CD4-positive, alpha-beta T cell treated with Interleukin-4 for 4 hours (primary cell): ENCODE results near the gene KLK7.
"Not testable (repeated sequence)": the region's sequence is repeated elsewhere in the genome, so short reads cannot be mapped to it uniquely, and the experiment has no call there.

Experiments
- DNase-seq: peaks from one replicate; pipeline ENCODE4 v3.0.0-alpha.2; 2020

Gene KLK7

DNA sequence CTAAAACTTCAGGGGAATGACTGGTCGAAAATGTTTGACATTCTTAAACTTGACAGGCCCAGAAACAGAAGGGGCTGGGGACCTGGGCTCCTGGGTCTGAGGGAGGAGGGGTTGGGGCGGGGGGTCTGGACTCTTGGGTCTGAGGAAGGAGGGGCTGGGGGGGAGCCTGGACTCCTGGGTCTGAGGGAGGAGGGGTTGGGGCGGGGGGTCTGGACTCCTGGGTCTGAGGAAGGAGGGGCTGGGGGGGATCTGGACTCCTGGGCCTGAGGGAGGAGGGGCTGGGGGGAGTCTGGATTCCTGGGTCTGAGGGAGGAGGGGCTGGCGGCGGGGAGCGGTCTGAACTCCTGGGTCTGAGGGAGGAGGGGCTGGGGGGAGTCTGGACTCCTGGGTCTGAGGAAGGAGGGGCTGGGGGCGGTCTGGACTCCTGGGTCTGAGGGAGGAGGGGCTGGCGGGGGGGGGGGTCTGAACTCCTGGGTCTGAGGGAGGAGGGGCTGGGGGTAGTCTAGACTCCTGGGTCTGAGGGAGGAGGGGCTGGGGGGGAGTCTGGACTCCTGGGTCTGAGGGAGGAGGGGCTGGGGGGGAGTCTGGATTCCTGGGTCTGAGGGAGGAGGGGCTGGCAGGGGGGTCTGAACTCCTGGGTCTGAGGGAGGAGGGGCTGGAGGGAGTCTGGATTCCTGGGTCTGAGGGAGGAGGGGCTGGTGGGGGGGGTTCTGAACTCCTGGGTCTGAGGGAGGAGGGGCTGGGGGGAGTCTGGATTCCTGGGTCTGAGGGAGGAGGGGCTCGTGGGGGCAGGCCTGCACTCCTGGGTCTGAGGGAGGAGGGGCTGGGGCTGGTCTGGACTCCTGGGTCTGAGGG lies 8.8 kb downstream of the KLK7 start:
- DNase-seq = no peak

DNA sequence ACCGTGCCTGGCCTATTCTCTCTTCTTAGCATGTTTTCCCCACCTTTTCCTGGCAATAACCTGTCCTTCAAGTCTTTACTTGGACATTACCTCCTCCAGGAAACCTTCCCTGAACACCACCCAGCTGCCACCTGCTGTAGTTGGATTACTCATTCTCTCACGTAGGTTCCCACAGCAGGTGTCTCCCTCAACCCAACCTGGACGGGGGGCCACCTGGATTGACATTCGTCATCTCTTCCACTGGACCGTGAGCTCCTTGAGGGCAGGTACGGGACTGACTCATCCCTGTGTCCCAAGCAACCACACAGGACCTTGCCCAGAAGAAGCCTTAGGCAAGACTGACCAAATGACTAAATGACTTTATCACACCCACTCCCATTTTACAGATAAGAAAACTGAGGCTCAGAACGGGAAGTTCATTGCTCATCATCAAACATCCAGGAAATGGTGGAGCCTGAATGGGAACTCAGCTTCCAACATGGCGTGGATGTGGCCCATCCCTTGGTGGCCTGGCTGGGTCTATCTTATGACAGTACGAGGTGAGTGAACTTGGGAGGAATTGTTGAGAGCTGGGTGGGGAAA lies 10.8 kb downstream of the KLK7 start:
- DNase-seq = no peak

DNA sequence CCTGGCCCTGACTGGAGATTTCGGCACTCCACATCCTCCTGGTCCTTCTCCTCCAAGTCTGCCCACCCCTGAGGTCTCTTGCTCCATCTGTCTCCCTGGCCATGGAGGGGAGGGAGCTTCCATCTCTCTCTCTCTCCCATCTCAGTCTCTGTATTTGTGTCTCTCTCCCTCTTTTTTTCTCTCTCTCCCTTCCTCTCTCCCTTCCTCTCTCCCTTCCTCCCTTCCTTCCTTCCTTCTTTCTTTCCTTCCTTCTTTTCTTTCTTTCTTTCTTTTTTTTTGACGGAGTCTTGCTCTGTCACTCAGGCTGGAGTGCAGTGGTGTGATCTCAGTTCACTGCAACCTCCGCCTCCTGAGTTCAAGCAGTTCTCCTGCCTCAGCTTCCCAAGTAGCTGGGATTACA lies 13.9 kb downstream of the KLK7 start:
- DNase-seq = not testable (repeated sequence)

DNA sequence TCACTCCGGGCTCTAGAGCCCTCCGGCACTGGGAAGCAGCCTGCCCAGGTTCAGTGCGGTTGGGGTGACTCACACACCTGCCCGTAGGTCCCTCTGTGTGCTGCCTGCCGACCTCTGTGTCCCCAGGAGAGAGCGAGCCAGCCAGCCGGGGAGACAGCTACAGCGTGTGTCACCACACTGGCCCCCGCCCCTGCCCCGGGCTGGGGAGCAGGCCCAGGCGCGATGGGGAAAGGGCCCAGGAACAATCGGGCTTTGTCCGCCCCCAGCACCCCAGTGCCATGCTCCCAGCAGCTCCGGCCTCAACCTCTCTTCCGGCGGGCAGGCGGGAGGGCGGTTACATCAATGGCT lies 14.3 kb downstream of the KLK7 start, which contains the start of gene KLK6:
KLK6 (minus strand) TSS at position 179 of the 348 bp plus-strand sequence. CDS start 1,487 bp downstream, outside the sequence.
- DNase-seq = no peak

DNA sequence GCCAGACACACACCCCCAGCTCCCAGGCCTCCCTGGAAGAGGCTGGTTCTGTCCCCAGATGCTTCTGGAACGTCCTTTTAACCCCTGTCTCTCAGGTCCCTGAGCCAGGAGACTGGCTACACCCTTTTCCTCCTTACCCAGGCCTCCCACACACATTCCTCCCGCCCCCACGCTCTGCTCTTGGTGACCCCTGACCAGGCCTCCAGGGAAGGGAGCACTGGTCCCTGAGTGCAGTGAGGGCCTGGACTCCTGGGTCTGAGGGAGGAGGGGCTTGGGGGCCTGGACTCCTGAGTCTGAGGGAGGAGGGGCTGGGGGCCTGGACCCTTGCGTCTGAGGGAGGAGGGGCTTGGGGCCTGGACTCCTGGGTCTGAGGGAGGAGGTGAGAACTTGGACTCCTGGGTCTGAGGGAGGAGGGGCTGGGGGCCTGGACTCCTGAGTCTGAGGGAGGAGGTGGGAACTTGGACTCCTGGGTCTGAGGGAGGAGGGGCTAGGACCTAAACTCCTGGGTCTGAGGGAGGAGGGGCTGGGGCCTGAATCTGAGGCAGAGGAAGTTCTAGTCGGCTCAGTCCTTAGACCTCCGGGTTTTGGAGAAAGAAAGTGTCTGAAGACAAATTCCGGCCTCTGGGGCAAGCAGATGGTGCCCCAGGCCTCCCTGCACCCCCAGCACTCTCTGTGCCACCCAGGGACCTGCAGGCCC lies 14.9 kb downstream of the KLK7 start:
- no peak for DNase-seq

DNA sequence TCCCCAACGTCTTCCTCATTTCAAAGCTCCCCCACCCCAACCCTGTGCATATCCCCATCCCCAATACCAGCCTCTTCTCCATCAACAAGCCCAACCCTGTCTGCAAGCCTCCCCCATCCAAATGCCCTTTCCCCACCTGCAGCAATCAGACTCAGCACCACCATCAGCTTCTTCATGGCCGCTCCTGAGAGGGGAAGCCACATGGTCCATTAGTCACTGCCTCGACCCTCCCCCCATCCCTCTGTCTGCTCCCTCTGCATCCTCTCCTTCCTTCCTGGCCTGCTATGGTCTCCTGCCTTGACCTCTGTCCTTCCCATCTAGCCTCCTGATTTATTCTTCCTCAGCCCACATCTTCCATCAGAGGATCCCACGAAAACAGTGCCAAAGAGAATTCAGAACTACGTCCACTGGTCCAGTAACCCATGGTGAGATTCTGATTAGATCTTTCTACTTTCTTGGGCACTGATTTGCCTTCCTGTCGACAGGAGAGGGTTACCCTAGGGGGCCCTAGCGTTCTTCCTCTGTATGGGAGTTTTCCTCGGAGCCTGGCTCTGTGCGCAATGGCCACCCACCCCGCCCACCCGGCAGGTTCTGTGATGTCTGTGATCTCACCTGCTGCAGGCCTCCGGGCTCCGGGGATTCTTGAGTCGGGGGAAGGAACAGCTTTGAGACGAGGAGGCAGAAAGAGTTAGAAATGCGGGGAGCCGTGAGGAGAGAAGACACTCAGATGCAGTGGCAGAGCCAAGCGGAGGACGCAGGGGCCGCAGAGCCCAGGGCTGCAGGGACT lies 15.6 kb downstream of the KLK7 start:
- no peak for DNase-seq

DNA sequence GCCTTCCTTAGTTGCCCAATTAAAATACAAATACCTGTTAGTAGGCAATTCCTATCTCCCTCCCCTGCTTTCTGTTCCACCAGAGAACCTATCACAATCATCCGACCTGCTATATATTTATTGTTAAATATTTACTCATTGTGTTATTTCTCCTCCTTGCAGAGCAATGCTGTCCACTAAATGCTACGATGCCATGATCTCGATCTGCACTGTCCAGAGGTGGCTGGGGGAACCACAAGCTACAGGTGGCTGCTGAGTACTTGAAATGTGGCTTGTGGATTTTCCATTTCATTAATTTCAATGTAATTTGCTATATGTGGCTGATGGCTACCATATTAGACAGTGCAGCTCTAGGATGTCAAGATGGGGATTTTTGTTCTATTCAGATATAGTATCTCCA lies 19.5 kb downstream of the KLK7 start:
- no peak for DNase-seq

DNA sequence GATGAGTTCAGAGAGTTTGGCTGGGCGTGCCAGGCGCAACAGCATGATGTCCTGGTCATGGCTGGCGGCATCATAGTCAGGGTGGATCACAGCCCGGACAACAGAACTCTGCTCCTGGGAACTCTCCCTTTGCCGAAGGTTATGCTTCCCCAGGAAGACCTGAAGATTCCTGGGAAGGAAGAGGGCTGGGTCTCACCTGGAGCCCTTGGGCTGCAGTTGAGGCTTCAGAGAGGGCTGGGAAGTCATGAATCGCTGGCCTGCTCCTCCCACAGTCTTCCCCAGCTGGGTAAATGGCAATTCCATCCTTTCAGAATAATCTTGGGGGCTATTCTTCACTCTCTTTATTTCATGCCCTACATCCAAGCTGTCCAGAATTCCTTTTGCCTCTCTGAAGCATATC lies 20.3 kb downstream of the KLK7 start:
- DNase-seq = no peak

DNA sequence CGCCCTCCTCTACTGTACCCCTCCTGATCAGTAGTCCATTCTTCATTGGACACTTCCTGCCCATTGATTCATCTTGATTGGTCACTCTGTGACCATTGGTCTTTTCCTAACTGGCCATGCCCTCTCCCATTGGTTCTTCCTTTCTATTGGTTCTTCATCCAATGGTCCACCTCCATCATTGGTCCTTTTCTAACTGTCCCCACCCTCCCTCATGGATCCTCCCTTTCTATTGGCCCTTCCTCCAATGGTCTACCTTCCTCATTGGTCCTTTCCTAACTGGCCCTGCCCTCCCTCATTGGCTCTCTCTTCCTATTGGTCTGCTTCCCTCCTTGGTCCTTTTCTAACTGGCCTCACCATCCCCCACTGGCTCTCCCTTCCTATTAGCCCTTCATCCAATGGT lies 21.5 kb downstream of the KLK7 start:
- DNase-seq = no peak

DNA sequence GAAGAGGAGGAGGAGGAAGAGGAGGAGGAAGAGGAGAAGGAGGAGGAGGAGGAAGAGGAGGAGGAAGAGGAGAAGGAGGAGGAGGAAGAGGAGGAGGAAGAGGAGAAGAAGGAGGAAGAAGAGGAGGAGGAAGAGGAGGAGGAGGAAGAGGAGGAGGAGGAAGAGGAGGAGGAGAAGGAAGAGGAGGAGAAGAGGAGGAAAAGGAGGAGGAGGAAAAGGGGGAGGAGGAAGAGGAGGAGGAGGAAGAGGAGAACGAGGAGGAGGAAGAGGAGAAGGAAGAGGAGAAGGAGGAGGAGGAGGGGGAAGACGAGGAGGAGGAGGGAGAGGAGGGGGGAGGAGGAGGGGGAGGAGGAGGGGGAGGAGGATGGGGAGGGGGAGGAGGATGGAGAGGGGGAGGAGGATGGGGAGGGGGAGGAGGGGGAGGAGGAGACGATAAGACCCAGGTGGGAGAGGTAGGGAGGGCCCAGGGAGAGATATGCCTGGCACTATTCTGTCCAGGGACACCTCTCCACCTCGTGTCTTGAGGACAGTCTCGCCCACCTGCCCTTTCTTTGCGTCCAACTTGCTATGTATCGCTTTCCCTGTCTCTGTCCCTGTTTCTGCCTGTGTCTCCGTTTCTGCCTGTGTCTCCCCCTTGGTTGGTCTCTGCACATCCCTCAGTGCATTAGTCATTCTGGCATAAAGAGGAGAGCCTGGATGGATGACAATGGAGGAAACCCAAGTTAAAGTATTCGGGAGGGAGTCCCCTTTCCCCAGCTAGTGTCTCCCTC lies 23.8 kb downstream of the KLK7 start:
- no peak for DNase-seq

DNA sequence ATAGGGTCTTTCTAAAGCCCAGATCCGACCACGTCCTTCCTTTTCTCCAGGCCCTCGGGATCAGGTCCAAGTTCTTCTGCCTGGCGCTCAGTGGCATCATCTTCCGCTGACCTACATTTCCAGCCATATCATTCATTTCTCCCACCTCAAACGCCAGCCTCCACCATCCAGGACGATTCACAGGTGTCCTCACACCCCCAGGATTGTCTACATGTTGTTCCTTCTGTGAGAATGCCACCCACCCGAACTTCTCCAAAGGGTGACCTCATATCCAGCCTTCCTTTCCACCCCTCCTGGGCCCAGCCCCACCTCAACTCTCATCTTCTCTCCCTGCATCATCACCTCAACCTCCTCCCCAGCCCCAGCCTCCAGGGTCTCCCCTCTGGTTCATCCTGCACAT lies 26.1 kb downstream of the KLK7 start:
- no peak for DNase-seq

DNA sequence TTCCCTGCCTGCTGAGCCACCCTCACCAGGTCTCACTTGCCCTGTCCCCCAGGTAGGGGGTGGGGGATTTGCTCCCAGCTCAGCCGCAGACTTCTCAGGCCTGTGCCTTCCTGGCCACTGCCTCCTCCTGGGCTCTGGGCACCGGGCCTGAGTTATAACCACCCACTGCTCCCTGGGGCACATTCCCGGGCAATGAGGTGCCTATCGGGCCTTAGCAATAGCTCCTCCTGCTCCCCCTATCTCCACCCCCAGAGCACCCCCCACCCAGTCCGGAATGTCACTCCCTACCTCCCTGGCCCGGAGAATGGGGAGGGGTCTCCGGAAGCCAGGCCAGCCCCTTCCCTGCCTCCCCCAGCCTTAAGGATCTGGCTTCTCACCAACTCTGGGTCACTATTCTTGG lies 30.8 kb downstream of the KLK7 start, which contains the start of gene KLK5:
KLK5 (minus strand) TSS at position 129 of the 400 bp plus-strand sequence. CDS start 381 bp downstream, outside the sequence.
- DNase-seq = no peak

DNA sequence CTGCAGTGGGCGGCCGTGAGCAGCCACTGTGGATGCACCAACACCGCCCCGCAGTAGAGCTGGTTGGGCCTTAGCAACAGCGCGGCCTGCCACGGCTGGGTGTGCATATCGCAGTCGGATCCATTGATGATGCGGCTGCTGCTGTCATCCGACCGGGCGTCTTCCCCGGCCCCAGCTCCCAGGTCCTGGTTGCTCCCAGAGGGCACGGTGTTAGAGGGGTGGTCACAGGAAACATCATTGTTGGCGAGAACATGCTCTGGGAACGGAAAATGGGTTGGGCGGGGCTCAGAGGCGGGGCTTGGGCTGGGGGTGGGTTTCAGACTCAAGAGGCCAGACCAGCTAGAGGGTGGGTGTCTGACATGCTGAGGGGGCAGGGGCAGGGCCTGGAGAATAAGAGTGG lies 33.9 kb downstream of the KLK7 start:
- no peak for DNase-seq

DNA sequence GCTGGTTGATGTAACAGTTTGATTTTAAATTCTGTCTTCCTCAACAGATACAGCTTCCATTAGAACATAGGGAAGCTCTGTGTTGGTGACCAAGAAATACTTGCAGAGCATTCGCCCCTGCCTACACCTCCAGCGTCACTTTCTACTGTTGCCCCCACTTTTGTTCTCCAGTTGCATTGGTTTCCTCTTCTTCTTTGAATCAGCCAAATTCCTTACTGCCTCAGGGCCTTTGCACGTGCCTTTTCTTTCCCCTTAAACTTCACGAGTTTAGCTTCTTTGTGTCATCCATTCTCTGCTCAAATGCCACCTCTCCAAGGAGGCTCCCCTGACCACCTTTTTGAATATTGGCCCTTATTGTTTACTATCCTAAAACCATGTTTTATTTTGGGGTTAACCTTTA lies 36.6 kb downstream of the KLK7 start:
- no peak for DNase-seq

DNA sequence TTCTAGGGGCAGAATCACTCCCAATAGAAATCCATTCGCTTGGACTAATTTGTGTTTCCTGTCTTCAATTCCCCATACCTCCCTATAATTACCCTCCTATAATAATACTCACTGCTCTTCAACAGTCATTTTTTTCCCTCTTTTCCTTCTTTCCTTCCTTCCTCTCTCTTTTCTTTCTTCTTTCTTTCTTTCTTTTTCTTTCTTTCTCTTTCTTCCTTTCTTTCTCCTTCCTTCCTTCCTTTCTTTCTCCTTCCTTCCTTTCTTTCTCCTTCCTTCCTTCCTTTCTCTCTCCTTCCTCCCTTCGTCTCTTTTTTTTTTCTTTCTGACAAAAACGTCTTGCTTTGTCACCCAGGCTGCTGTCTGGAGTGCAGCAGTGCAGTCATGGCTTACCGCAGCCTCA lies 38.9 kb downstream of the KLK7 start:
- no peak for DNase-seq

DNA sequence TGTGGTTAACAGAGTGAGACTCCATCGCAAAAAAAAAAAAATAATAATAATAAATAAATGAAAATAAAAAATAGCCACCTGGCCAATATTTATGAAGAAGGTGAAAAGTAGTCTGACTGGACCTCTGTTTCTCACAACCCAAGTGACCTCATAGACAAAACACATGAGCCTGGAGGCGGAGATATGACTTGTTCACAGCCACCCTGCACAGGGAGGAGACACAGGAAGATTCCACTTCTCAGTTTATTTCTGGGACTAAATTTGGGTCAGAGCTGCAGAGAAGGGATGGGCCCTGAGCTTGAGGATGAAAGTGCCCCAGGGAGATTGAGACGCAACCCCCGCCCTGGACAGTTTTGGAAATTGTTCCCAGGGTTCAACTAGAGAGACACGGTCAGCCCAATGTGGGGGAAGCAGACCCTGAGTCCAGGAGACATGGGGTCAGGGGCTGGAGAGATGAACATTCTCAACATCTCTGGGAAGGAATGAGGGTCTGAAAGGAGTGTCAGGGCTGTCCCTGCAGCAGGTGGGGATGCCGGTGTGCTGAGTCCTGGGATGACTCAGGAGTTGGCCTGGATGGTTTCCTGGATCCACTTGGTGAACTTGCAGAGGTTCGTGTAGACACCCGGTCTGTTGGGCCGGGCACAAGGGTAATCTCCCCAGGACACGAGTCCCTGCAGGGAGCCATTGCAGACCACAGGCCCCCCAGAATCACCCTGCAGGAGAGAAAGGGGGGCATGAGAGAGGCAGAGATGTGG lies 40.5 kb downstream of the KLK7 start:
- DNase-seq = no peak

DNA sequence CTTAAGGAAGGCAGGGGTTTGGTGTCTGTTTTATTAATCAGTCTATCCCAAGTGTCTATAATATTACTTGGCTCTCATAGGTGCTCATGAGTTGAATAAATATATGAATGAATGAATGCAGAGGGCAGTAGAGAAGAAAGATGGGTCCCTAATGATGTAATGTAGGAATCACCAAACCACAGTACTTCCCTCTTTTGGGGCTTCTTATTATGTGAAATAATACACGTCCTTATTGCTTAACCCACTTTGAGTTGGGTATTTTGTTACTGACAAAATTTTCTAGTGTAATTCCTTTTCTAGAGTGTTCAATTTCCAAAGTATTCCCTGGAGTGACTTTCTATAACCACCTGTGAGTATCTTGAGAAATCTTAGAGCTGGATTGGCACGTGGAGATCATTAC lies 44.1 kb downstream of the KLK7 start:
- no peak for DNase-seq

DNA sequence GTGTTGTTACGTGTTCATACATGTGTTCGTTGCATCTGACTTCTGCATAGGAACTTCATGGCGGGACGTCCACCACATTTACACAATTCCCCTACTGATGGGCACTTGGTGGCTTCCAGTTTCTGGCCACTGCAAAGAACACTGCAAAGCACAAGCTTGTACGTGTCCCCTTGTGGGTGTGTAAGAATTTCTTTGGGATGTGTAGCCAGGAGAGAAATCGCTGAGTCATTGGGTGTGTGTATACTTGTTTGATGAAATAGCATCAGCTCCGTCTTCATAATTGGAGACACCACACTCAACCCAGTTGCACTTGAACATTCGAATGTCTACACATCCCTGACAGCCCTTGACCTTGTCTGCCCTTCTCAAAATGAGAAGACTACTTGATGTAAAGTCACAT lies 50.1 kb downstream of the KLK7 start:
- no peak for DNase-seq

DNA sequence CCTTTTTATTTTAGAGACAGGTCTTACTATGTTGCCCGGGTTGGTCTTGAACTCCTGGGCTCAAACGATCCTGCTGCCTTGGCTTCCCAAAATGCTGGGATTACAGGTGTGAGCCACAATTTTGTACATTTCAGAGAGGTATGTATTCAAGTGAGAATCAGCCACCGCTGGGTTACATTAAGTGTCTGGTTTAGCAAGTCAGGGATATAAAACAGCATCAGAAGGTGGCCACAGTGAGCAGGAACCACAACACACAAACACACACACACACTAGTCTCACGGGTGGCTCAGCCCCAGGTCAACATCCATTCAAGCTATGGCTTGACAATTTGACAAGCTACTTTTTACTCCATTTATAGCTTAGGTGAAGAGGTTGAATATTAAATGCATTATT lies 51.0 kb downstream of the KLK7 start:
- no peak for DNase-seq

DNA sequence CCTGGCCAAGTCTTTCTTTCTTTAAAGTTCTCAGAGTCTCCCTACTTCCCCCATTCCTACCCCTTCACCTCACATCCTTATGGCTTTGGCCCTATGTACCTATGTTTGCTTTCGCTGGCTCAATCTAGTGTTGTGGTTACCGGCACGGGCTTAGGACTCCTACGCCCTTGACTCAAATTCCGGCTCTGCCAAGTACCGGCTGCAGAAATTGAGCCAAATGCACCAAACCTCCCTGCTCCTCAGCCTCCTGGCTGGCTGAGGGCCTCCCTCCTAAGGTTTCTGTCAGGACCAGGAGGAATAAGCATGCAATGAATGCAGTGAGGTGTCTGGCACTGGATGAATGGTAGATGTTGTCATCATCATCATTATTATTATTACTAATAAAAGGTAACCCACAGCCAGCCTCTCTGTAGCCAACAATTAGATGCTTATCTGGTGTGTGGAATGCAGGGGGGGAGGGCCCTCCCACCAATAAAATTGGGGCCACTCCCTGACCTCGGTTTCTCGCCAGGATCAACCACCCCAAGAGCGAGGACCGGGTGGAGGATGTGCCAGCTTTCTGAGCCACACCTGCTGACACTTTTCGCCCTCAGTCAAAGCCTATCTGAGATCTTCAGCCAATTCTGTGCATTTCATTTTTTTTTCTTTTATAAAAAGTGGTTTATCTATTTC lies 51.6 kb downstream of the KLK7 start:
- no peak for DNase-seq

DNA sequence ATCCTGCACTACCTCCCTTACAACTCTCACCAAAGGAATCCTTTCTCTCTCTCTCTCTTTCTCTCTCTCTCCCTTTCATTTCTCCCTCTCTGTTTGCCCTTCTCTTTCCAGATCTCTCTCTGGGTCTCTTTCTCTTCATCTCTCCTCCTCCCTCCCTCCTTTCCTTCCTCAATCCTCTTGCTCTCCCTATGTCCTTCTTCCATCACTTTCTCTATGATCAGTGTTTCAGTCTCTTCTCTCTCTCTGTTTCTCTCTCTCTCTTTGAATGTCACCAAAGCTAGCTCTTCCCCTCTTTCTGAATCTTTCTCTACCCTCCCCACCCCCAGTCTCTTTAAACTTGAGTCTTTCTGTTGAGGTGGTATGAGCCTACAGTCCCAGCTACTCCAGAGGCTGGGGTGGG lies 52.7 kb downstream of the KLK7 start:
- no peak for DNase-seq
